RPMI8226 (cell line): ENCODE results near the gene LSM7.

ENCODE experiments used
- DNase-seq: peaks from one replicate; pipeline ENCODE4 v3.0.0-alpha.2; 2015

The LSM7 gene

DNA sequence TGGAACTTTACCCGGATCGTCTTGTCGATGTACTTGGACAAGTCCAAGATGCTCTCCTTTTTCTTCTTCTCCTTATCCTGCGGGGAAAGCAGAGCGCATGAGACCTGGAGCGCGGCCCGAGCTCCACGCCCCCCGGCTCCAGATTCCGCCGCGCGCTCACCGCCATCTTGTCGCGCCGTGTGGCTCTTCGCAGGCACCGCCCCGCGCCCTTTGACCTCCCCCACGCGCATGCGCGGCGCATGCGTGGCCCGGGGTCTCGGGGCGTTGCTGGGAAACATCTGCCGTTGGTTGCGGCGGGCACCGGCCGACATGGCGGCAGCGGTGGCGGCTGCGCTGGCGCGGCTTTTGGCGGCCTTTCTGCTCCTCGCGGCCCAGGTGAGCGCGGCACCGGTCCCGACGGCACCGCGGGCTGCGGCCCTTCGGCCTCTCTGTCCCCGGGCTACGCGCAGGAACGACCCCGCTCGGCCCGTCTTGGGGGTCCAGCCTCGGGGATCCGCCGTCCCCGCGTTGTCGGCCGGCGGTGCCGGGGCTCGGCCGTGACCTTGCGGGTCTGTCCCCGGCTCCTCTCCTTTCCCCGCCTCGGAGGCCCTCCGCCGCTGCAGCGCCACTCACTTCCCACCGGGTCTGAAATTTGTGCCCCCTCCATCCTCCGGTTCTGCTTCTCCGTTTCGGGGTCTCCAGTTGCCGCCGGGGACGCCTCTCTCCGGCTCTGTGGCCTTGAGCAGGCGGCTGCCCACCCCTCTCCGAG is at the start of gene LSM7, which contains the start of gene SPPL2B:
Gene LSM7 (minus strand): TSS at position 186 of the 748 bp plus-strand sequence. CDS start 20 bp downstream, at position 166.
Gene SPPL2B (plus strand): TSS at position 284 of the 748 bp plus-strand sequence. CDS start 26 bp downstream, at position 310.
- peak; percentile 94 for DNase-seq

DNA sequence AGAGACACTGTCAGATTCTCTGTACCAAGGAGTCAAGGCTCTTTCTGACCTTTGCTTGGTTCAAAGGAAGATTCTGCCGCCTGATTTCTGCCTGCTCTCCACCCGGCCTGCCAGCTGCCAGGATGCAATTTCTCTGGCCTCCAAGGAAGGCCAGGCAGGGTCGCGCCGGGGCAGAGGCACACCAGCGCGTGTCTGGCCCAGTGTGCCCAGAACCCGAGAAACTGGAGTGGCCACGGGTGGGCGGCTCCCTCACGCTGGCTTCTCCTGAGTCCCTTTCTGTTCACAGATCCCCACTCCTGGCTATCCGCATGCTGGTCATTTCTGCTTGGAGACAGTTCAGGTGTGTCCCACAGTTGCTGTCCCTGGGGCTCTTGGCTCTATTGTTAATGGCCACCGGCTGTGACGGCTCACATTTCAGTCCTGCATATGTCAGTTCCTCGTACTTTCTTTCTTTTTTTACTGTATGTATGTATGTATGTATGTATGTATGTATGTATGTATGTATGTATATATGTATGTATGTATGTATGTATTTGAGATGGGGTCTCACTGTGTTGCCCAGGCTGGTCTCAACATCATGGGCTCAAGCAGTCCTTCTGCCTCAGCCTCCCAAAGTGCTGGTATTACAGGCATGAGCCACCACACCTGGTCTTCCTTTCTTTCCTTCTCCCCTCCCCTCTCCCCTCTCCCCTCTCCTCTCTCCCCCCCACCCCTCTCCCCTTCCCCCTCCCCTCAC is 48.6 kb upstream of the LSM7 start:
- DNase-seq: no peak

DNA sequence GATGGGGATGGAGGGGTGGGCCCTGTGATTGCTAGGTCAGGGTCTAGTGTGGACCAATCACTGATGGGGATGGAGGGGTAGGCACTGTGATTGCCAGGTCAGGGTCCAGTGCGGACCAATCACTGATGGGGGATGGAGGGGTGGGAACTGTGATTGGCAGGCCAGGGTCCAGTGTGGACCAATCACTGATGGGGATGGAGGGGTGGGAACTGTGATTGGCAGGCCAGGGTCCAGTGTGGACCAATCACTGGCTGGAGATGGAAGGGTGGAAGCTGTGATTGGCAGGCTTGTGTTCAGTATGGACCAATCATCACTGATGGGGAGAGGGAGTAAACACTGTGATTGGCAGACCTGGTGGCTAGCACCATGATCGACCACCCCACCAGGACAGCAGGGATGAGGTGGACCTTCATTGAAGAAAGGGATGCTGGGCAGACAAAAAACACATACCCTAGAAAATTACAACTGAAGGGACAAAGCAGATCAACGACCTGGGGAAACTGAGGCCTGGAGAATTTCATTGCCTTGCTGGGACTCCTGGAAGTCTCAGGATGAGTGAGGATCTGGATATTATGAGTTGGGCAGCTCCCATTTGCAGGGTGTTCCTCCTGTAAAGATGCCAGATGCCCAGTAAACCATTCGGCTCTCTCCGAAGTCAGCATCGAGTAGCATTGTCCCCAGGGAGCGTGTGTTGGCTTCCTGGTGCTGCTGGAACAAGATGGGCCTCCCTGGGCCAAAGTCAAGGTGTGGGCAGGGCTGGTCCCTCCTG is 47.2 kb upstream of the LSM7 start:
- DNase-seq: no peak

DNA sequence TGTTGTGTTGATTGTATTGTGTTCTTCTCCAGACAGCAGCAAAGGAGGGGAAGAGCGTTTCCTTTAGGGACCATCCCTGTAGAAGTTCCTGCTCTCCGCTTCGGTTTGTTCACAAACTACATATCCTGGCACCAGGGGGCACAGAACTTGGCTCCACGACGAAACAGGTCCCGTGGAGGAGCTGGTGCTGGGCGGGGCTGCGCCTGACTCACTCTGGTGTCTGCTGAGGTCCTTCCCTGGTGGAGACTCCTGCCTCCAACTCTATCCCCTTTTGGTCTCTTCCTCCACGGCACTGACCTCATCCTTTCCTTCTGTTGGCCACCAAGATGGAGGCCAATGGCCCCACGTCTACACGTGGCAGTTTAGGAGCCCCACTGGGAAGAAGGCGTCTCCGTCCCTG is 46.4 kb upstream of the LSM7 start:
- DNase-seq: no peak

DNA sequence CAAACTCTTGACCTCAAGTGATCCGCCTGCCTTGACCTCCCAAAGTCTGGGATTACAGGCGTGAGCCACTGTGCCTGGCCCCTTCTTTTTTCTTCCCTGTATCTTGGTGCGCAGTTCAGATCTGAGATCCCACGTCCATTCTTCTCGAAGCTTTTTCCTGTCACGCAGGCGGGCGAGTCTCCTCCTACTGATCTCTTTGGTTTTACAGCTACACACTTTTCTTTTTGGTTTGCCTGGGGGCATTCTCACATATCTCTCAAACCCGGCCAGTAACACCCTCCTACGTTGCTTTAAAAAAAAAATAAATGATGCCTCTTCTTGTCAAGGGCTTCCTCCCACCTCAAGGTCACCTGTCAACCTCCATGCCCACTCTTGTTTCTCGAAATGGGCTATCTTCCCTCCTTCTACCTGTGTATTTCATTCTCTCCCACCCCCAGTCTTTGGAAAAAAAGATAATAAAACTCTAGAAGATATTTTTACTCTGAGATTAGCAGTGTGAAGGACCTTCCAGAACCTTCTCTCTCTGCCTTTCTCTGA is 43.8 kb upstream of the LSM7 start:
- no peak for DNase-seq

DNA sequence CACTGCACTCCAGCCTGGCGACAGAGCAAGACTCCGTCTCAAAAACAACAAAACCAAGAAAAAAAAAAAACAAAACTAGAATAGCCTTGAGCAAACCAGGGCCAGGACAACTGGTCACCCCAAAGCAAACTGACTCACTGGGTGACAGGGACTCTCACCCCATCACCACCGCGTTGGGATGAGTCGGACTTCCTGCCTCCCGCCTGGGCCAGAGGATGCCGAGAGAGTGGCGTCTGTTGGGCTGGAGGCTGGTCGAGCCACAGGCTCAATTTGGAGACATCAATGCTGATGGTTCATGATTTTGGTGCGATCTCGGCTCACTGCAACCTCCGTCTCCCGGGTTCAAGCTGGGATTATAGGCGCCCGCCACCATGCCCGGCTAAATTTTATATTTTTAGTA is 43.3 kb upstream of the LSM7 start:
- DNase-seq: no peak

DNA sequence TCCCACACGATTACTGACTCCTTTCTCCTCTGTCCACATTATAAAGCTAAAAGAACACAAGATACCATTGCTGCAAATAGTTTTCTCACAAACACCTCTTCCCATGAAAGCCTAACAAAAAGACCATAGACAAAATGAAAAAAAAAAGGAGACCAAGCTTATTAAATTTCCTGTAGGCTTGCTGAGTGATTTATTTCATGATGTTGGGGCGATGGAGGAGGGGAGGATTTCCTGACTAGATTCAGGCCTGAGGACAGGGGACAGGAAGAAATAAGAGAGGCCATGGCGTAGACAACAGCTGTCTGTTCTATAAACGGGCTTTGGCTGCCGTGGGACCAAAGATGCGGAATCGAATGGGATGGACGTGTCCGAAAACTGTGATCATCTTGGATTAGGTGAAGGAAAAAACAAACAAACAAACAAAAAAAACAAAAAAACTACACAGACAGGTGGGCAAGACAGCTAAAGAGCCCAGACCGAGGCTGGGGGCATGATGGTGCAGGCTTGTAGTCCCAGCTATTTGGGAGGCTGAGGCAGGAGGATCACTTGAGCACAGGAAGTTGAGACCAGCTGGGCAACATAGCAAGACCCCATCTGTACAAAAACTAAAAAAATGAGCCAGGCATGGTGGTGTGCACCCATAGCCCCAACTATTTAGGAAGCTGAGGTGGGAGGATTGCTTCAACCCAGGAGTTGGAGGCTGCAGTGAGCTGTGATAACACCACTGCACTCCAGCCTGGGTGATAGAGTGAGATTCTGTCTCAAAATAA is 37.0 kb upstream of the LSM7 start:
- DNase-seq: no peak

DNA sequence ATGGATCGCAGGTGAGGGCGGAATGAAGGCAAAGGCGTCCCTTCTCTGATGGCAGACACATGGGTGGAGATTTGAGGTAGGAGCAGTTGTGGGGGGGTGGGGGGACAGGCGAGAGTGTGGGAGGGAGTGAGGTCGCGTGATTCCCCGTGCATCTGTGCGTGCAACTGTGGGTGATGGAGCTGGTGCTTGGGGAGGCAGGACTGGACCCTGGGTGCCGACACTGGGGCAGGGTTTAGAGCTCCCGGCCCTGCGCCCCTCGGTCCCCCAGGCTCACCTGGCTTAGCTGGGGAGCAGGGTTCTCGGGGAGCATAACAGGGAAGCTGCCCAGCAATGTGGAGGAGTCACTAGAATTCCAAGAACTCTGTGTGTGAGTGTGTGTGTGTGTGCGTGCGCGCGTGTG is 35.0 kb upstream of the LSM7 start:
- no peak for DNase-seq

DNA sequence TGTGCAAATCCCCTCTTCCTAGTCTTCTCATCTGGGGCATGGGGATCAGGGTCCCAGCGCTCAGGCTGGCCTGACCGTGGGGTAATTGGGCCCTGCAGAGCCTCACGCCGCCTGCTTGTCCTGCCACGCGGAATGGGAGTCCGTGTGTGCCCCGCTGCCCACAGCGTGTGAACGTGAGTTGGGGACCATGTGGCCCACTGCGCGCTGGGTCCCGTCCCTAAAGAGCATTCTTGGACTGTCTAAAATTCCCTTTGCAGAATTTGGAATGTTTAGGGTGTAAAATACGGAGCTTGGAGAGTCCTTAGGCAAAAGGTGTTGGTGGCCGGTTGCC is 34.5 kb upstream of the LSM7 start:
- no peak for DNase-seq

DNA sequence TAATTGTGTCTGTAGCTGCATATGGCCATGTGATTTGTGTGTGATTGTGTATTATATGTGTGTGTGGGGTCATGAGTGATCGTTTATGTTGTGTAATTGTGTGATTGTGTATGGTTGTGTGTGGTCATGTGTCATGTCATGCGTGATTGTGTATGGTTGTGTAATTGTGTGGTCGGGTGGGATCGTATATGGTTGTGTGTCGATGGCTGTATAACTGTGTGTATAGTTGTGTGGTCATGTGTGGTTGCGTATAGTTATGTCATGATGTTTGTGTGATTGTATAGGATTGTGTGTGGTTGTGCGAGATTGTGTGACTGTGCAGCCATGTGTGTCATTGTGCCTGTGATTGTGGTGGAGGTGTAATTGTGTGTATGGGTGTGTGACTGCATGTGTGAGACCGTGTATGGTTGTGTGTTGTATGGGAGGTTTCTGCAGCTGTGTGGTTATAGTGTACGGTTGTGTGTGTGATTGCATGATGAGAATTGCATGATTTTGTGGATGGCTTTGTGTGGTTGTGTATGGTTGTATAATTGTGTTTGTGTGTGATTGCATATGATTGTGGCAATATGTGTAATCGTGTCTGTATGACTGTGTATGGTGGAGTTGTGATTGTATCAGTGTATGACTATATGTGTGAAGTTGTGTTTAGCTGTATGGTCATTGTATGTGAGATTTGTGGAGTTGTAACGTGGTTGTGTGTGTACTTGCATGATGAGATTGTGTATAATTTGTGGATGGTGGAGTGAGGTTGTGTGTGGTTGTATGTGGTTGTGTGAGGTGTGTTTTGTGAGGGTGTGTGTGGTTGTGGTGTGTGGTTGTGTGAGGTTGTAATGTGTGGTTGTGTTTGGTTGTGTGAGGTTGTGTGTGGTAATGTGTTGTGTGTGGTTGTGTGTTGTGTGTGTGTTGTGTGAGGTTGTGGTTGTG is 33.9 kb upstream of the LSM7 start:
- DNase-seq: no peak

DNA sequence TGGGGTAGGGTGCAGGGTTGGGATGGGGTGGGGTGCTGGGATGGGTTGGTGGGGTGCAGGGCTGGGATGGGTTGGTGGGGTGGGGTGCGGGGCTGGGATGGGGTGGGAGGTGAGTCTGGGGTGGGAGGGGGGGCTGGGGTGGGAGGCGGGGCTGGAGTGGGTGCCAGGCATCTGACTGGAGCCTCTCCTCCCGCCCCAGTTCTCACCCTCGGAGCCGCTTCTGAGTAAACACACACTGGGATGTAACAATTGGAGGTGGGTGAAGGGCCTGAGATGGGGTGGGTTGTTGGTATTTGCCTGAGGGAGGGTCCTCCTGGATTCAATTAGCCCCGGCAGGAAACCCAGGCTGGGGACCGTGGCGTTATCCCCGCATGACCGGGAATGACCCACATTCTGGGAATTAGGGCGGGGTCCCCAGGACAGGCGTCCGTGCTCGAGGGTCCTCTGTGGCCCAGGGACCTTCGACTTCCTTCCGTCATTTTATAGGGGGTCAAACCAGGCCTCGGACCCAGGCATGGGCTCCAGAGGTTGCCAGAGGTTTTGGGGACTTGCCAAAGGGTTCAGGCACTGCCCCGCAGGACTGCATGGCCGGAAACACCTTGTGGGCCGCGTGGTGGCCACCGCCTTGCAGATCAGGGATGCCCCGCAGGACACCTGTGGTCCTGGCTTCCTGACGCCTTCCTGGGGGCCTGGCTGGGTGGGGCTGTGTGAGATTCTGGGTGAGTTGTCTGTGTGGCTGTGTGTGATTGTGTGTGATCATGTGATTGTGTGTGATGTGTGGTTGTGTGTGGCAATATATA is 33.1 kb upstream of the LSM7 start:
- peak; percentile 19 for DNase-seq

DNA sequence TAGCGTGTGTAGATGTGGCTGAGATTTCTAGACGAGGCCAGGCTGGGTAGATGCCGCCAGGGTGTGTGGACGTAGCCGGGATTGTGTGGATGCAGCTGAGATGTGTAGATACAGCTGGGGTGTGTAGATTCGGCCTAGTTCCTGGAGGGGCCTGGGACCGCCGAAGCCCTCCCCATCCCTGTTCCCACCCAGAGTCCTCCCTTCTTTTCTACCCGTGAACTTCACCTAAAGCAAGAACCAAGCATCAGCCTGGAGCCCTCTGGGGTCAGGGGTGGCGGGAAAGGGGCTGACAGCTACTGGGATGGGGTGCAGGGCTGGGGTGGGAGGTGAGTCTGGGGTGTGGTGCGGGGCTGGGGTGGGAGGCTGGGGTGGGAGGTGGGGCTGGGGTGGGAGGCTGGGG is 32.4 kb upstream of the LSM7 start:
- no peak for DNase-seq

DNA sequence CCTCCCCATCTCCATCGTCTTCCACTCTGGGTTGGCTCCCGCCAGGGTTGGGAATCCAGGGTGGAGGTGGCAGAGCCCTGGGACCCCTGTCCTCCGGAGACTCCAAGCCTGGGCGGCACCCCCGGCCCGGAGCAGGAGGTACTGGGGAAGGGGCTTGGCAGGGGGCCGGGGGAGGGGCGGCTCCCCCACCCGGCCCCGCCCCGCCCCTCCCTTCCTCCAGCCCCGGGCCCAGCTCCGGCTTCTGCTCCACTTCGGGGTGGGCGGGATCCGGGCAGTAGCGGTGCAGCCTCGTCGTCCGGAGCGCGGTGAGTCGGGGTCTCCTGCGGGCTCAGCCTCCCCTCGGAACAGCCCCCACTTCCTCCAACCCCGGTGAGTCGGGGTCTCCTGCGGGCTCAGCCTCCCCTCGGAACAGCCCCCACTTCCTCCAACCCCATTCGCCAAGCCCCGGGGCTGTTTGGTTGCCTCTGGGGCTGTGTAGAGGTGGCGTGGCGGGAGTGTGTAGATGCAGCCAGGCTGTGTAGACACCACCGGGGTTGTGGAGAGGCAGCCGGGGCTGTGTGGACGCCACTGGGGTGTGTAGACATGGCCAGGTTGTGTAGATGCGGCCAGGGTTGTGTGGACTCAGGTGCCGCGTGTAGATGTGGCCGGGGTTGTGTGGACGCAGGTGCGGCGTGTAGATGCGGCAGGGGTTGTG is 31.8 kb upstream of the LSM7 start, which contains the start of gene TMPRSS9:
Gene TMPRSS9 (plus strand): TSS at position 274 of the 694 bp plus-strand sequence. CDS start 29,521 bp downstream, outside the sequence.
- DNase-seq: no peak

DNA sequence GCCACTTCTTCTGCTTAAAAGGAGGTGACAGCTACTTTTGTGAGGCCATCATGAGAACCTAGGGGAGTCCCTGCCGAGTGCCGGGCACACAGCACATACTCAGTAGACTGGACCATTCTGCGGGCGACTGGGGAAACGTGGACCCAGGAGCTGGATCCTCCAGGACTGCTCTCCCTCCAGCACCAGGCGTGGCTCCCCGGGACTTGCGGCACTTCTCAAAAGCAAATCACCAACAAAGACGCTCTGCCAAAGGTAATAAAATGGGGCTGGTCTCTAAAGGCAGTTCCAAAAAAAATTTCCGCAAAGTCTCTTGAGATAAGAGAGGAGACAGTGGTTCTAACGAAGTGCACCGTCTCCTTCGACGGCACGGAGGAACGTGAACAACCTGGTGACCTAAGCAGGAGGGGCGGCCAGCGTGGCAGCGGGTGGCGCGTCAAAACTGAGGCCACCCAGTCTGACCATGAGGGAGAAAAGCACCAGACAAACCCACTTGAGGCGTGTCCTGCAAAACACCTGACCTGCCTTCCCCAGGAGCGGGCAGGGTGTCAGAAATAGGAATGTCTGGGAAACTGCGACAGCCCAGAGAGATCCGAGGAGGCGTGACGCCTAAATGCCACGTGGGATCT is 30.3 kb upstream of the LSM7 start:
- DNase-seq: no peak

DNA sequence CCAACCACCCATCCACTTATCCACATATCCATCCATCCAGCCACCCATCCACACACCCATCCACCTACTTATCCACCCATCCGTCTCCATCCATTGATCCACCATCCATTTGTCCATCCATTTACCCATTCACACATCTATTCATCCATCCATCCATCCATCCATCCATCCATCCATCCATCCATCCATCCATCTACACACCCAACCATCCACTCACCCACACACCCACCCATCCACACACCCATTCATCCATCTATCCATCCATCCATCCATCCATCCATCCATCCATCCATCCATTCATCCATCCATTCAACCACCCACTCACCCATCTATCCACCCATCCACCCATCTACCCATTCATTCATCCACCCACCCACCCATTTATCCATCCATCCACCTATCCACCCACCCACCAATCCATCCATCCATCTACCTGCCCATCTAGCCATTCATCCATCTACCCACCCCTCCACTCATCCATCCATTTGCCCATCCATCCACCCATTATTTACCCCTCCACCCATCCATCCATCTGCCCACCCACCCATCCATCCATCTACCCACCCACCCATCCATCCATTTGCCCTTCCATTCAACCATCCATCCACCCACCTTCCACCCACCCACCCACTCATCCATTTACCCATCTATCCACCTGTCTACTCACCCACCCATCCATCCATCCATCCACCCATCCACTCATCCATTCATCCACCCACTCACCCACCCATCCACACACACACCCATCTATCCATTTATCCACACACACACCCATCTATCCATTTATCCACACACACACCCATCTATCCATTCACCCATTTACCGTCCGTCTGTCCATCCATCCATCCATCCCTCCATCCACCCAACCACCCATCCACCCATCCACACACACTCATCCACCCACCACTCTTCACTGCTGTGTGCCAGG is 29.2 kb upstream of the LSM7 start:
- no peak for DNase-seq

DNA sequence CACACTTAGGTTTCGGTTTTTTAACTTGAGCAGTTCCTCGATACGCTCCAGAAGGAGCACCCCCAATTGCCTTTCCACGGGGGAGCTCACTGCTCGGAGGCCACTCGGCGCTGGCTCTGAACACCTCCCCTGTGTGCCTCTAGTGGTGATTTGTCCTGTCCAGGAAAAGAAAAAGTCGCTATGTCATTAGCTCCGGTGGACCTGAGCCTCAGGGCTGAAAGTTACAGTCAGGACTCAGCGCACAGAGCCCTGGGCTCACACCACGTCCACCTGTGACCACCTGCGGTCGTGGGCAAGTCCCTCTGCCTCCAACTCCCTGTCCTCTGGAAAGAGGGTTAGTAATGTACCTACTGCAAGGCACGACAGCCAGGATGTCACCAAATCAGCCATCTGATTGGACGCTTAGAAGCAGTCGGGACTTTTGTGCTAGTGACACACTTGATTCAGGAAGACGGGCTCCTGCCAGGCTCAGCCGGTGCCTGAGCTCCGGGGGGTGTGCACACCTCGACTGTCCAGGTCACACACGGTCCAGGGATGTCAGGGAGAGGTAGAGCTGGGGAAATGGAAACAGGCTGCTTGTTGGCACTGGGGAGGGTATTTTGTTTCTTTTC is 27.8 kb upstream of the LSM7 start:
- no peak for DNase-seq

DNA sequence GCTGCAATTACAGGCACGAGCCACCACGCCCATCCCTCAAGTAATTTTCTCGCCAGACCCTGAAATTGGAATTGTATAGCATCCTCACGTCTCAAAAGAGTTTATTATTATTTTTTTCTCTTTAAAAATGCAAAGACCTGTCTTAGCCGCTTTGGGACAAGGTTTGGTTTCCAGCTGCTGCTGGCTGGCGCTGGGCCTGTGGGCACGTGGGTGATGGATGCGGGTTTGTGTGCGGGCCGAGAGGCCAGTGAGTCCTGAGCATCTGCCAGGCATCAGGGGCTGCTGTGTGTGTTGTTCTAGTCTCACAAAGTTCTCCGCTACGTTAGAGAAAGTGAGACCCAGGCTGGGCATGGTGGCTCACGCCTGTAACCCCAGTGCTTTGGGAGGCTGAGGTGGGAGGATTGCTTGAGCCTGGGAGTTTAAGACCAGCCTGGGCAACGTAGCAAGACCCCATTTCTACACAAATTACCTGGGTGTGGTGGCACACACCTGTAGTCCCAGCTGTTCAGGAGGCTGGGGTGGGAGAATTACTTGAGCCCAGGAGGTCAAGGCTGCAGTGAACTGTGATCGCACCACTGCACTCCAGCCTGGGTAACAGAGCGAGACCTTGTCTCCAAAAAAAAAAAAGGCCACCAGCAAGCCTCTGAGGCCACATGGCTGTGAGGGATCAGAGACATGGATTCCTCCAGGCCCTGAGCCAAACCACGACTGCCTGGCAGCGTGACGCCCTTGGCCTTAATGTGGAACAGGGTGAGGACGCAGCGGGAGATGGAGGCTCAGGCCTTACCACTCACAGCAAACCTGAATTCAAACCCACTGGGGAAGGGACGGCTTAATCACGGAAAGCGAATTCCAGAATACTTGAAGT is 27.0 kb upstream of the LSM7 start:
- no peak for DNase-seq
